GM23338 (cell line): Measurements from ENCODE around the gene NCBP3. TPM values are rescaled to one million over a fixed set of nuclear protein-coding genes. Genes with fewer than 3 reads are reported as not detected.

Source experiments
- ATAC-seq: fragments of 200-7000 bp; cut with Tn5 transposase; 3 replicates; pipeline ENCODE4 v1.9.1; 2020
- DNase-seq: peaks from one replicate; pipeline ENCODE4 v3.0.0-alpha.2; 2015; ENCODE audit warnings: low spot score
- H2AFZ ChIP-seq: fragments of 200-600 bp; sonication (generic); 2 replicates; pipeline ENCODE4 v1.8.0; 2016; ENCODE audit warnings: antibody characterized with exemption, mild to moderate bottlenecking, moderate library complexity
- H3F3A ChIP-seq: fragments of 200-600 bp; sonication (generic); replicated peaks from 2 replicates; pipeline ENCODE4 v1.8.0; 2017; ENCODE audit warnings: antibody characterized with exemption, mixed run types, low read depth
- H3K27ac ChIP-seq: fragments of 200-600 bp; sonication (generic); 2 replicates; pipeline ENCODE4 v1.6.1; 2016; ENCODE audit warnings: low read depth
- H3K27me3 ChIP-seq: fragments of 200-600 bp; sonication (generic); 2 replicates; pipeline ENCODE4 v1.8.0; 2016; ENCODE audit warnings: mild to moderate bottlenecking, mixed run types, moderate library complexity; ENCODE audit not compliant: insufficient read depth
- H3K36me3 ChIP-seq: fragments of 200-600 bp; sonication (generic); 2 replicates; pipeline ENCODE4 v1.8.0; 2016; ENCODE audit warnings: mild to moderate bottlenecking; ENCODE audit not compliant: insufficient read depth
- H3K4me1 ChIP-seq: fragments of 200-600 bp; sonication (generic); 2 replicates; pipeline ENCODE4 v1.8.0; 2016; ENCODE audit warnings: mild to moderate bottlenecking, moderate library complexity; ENCODE audit not compliant: insufficient read depth
- H3K4me2 ChIP-seq: fragments of 200-600 bp; sonication (generic); 2 replicates; pipeline ENCODE4 v1.7.1; 2017; ENCODE audit warnings: mixed run types
- H3K4me3 ChIP-seq: fragments of 200-600 bp; sonication (generic); 2 replicates; pipeline ENCODE4 v1.6.1; 2016; ENCODE audit warnings: mixed run types
- H3K79me2 ChIP-seq: fragments of 200-600 bp; sonication (generic); replicated peaks from 2 replicates; pipeline ENCODE4 v1.8.0; 2017; ENCODE audit warnings: mild to moderate bottlenecking; ENCODE audit not compliant: insufficient read depth
- H3K9me2 ChIP-seq: fragments of 200-600 bp; sonication (generic); 2 replicates; pipeline ENCODE4 v1.8.0; 2017; ENCODE audit not compliant: insufficient read depth
- H4K20me1 ChIP-seq: fragments of 200-600 bp; sonication (generic); replicated peaks from 2 replicates; pipeline ENCODE4 v1.8.0; 2017; ENCODE audit warnings: mild to moderate bottlenecking; ENCODE audit not compliant: insufficient read depth
- H3K27ac Mint-ChIP-seq: 2 replicates; pipeline ENCODE4 v1.8.0; 2020; ENCODE audit warnings: inconsistent platforms, mild to moderate bottlenecking, moderate library complexity, mixed read lengths
- H3K27me3 Mint-ChIP-seq: 3 replicates; pipeline ENCODE4 v1.8.0; 2022; ENCODE audit warnings: low read depth, mild to moderate bottlenecking, moderate library complexity, mixed read lengths, inconsistent platforms; ENCODE audit not compliant: insufficient read depth, poor library complexity
- H3K36me3 Mint-ChIP-seq: 3 replicates; pipeline ENCODE4 v1.8.0; 2021; ENCODE audit warnings: low read depth, mild to moderate bottlenecking, inconsistent platforms, moderate library complexity, mixed read lengths
- H3K4me1 Mint-ChIP-seq: 3 replicates; pipeline ENCODE4 v1.8.0; 2020; ENCODE audit warnings: mild to moderate bottlenecking, inconsistent platforms, mixed read lengths
- H3K4me3 Mint-ChIP-seq: 3 replicates; pipeline ENCODE4 v1.8.0; 2021; ENCODE audit warnings: moderate library complexity, mild to moderate bottlenecking, inconsistent platforms, mixed read lengths
- H3K9me3 Mint-ChIP-seq: 3 replicates; pipeline ENCODE4 v1.8.0; 2020; ENCODE audit warnings: moderate library complexity, mild to moderate bottlenecking, inconsistent platforms, mixed read lengths
- CREB1 ChIP-seq: fragments of 250-450 bp; sonication (Bioruptor Pico); IDR thresholded peaks from 2 replicates; pipeline ENCODE4 v1.5.0; 2020; ENCODE audit warnings: low read depth, mild to moderate bottlenecking, moderate library complexity
- EZH2 ChIP-seq: fragments of 200-600 bp; sonication (generic); IDR thresholded peaks from one replicate; pipeline ENCODE4 v1.8.0; 2017; ENCODE audit warnings: antibody characterized with exemption, mild to moderate bottlenecking, low read depth; ENCODE audit not compliant: unreplicated experiment
- EZH2phosphoT487 ChIP-seq: fragments of 200-600 bp; sonication (generic); IDR thresholded peaks from one replicate; pipeline ENCODE4 v1.8.1; 2018; ENCODE audit warnings: antibody characterized with exemption; ENCODE audit not compliant: unreplicated experiment
- JUNB ChIP-seq: IDR thresholded peaks from one replicate; pipeline ENCODE4 v1.6.1; 2016; ENCODE audit warnings: antibody characterized with exemption; ENCODE audit not compliant: unreplicated experiment
- NANOG ChIP-seq: IDR thresholded peaks from 2 replicates; pipeline ENCODE4 v1.6.1; 2016; ENCODE audit warnings: antibody characterized with exemption, borderline replicate concordance
- POLR2AphosphoS5 ChIP-seq: IDR thresholded peaks from 2 replicates; pipeline ENCODE4 v1.6.1; 2016; ENCODE audit warnings: antibody characterized with exemption, low read depth
- STAT1 ChIP-seq: IDR thresholded peaks from one replicate; pipeline ENCODE4 v1.6.1; 2016; ENCODE audit warnings: antibody characterized with exemption; ENCODE audit not compliant: unreplicated experiment
- ZNF114 ChIP-seq: fragments of 250-450 bp; sonication (Bioruptor Pico); IDR thresholded peaks from 2 replicates; pipeline ENCODE4 v1.5.0; 2020; ENCODE audit warnings: mild to moderate bottlenecking, moderate library complexity
- ZNF331 ChIP-seq: fragments of 250-450 bp; sonication (Bioruptor Pico); IDR thresholded peaks from 2 replicates; pipeline ENCODE4 v1.5.0; 2020; ENCODE audit warnings: low read depth, mild to moderate bottlenecking, moderate library complexity
- polyA plus RNA-seq: library from polyadenylated mRNA; unstranded; fragments of >200 nt; fragmentation: Nextera tagmentation; extraction: Ambion mirVana; gene quantifications from 2 replicates; pipeline ENCODE4 v1.2.1, GENCODE V29; 2016
- total RNA-seq: library from RNA; depleted of rRNA; stranded (reverse); fragments of >200 nt; shearing (Covaris generic); gene quantifications from 2 replicates; pipeline ENCODE4 v1.2.3, GENCODE V29; 2014
- TF ChIP-seq, protein P1 (sequence below): IDR thresholded peaks from 2 replicates; pipeline ENCODE4 v1.6.1; 2016; ENCODE audit warnings: antibody characterized with exemption
- TF ChIP-seq, protein P2 (sequence below), 2 experiments: fragments of 200-600 bp in 1 of 2; sonication (generic) in 1 of 2; conservative IDR thresholded peaks; 2 replicates each; pipeline versions ENCODE4 v1.5.1 to v1.6.1; 2016 to 2017; ENCODE audit warnings: antibody characterized with exemption in 2 of 2, low read depth in 2 of 2, mild to moderate bottlenecking in 2 of 2, moderate library complexity in 1 of 2
- TF ChIP-seq, protein P3 (sequence below): IDR thresholded peaks from one replicate; pipeline ENCODE4 v1.6.1; 2018; ENCODE audit warnings: antibody characterized with exemption; ENCODE audit not compliant: unreplicated experiment
- TF ChIP-seq, protein P4 (sequence below): fragments of 250-450 bp; sonication (Bioruptor Pico); IDR thresholded peaks from 2 replicates; pipeline ENCODE4 v1.5.0; 2020; ENCODE audit warnings: mild to moderate bottlenecking, moderate library complexity

The NCBP3 gene
- total and polyA plus RNA-seq, 2 experiments from 2014 or later: 35.5 to 42.8 TPM

- no peaks in the 10 kb centered on the region for H3K9me2 ChIP-seq
- no peak overlapping the region; the same call in 1 of the 2 replicates for H3K4me3 ChIP-seq
- Mint-ChIP-seq H3K4me1 (peaks cover 48% of the 10 kb centered on the region), H3K4me3 (peak overlapping the region; percentile 84; the same call in 1 of the 3 replicates), H3K9me3 (peaks cover 3% of the 10 kb centered on the region; the same call in 1 of the 3 replicates), H3K27ac (no peak overlapping the region), H3K36me3 (no peaks in the 10 kb centered on the region; the same call in 2 of the 3 replicates), H3K27me3 (peaks cover 24% of the 10 kb centered on the region)
- H2AFZ ChIP-seq: no peak overlapping the region
- no peak overlapping the region for H3K4me2 ChIP-seq
- no peak for DNase-seq
- H3K79me2 ChIP-seq: 0 out of 2 replicates have a peak, but pooled peaks cover 4% of the 10 kb centered on the region
- no peaks in the 10 kb centered on the region; the same call in 1 of the 2 replicates for H4K20me1 ChIP-seq
- no peaks in the 10 kb centered on the region for H3K27me3 ChIP-seq
- ATAC-seq: no peak
- no peak overlapping the region for H3K27ac ChIP-seq
- peaks cover 17% of the 10 kb centered on the region; the same call in 1 of the 2 replicates for H3F3A ChIP-seq
- H3K4me1 ChIP-seq: peaks cover 28% of the 10 kb centered on the region
- H3K36me3 ChIP-seq: no peaks in the 10 kb centered on the region
- TF ChIP-seq ZNF114 (CRISPR knock-in tag) (no peak), POLR2AphosphoS5 (no peak), EZH2 (no peak), JUNB (no peak), CREB1 (CRISPR knock-in tag) (no peak), ZNF331 (CRISPR knock-in tag) (no peak), STAT1 (no peak), NANOG (no peak), EZH2phosphoT487 (no peak)
- TF ChIP-seq, protein P1, sequence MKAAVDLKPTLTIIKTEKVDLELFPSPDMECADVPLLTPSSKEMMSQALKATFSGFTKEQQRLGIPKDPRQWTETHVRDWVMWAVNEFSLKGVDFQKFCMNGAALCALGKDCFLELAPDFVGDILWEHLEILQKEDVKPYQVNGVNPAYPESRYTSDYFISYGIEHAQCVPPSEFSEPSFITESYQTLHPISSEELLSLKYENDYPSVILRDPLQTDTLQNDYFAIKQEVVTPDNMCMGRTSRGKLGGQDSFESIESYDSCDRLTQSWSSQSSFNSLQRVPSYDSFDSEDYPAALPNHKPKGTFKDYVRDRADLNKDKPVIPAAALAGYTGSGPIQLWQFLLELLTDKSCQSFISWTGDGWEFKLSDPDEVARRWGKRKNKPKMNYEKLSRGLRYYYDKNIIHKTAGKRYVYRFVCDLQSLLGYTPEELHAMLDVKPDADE: no peak
- TF ChIP-seq, protein P2, sequence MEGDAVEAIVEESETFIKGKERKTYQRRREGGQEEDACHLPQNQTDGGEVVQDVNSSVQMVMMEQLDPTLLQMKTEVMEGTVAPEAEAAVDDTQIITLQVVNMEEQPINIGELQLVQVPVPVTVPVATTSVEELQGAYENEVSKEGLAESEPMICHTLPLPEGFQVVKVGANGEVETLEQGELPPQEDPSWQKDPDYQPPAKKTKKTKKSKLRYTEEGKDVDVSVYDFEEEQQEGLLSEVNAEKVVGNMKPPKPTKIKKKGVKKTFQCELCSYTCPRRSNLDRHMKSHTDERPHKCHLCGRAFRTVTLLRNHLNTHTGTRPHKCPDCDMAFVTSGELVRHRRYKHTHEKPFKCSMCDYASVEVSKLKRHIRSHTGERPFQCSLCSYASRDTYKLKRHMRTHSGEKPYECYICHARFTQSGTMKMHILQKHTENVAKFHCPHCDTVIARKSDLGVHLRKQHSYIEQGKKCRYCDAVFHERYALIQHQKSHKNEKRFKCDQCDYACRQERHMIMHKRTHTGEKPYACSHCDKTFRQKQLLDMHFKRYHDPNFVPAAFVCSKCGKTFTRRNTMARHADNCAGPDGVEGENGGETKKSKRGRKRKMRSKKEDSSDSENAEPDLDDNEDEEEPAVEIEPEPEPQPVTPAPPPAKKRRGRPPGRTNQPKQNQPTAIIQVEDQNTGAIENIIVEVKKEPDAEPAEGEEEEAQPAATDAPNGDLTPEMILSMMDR (conservative IDR thresholded peaks at IDR 0.05; ENCODE audit: low read depth in 2 of 2): no peak
- TF ChIP-seq, protein P3, sequence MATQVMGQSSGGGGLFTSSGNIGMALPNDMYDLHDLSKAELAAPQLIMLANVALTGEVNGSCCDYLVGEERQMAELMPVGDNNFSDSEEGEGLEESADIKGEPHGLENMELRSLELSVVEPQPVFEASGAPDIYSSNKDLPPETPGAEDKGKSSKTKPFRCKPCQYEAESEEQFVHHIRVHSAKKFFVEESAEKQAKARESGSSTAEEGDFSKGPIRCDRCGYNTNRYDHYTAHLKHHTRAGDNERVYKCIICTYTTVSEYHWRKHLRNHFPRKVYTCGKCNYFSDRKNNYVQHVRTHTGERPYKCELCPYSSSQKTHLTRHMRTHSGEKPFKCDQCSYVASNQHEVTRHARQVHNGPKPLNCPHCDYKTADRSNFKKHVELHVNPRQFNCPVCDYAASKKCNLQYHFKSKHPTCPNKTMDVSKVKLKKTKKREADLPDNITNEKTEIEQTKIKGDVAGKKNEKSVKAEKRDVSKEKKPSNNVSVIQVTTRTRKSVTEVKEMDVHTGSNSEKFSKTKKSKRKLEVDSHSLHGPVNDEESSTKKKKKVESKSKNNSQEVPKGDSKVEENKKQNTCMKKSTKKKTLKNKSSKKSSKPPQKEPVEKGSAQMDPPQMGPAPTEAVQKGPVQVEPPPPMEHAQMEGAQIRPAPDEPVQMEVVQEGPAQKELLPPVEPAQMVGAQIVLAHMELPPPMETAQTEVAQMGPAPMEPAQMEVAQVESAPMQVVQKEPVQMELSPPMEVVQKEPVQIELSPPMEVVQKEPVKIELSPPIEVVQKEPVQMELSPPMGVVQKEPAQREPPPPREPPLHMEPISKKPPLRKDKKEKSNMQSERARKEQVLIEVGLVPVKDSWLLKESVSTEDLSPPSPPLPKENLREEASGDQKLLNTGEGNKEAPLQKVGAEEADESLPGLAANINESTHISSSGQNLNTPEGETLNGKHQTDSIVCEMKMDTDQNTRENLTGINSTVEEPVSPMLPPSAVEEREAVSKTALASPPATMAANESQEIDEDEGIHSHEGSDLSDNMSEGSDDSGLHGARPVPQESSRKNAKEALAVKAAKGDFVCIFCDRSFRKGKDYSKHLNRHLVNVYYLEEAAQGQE: no peak
- TF ChIP-seq, protein P4, sequence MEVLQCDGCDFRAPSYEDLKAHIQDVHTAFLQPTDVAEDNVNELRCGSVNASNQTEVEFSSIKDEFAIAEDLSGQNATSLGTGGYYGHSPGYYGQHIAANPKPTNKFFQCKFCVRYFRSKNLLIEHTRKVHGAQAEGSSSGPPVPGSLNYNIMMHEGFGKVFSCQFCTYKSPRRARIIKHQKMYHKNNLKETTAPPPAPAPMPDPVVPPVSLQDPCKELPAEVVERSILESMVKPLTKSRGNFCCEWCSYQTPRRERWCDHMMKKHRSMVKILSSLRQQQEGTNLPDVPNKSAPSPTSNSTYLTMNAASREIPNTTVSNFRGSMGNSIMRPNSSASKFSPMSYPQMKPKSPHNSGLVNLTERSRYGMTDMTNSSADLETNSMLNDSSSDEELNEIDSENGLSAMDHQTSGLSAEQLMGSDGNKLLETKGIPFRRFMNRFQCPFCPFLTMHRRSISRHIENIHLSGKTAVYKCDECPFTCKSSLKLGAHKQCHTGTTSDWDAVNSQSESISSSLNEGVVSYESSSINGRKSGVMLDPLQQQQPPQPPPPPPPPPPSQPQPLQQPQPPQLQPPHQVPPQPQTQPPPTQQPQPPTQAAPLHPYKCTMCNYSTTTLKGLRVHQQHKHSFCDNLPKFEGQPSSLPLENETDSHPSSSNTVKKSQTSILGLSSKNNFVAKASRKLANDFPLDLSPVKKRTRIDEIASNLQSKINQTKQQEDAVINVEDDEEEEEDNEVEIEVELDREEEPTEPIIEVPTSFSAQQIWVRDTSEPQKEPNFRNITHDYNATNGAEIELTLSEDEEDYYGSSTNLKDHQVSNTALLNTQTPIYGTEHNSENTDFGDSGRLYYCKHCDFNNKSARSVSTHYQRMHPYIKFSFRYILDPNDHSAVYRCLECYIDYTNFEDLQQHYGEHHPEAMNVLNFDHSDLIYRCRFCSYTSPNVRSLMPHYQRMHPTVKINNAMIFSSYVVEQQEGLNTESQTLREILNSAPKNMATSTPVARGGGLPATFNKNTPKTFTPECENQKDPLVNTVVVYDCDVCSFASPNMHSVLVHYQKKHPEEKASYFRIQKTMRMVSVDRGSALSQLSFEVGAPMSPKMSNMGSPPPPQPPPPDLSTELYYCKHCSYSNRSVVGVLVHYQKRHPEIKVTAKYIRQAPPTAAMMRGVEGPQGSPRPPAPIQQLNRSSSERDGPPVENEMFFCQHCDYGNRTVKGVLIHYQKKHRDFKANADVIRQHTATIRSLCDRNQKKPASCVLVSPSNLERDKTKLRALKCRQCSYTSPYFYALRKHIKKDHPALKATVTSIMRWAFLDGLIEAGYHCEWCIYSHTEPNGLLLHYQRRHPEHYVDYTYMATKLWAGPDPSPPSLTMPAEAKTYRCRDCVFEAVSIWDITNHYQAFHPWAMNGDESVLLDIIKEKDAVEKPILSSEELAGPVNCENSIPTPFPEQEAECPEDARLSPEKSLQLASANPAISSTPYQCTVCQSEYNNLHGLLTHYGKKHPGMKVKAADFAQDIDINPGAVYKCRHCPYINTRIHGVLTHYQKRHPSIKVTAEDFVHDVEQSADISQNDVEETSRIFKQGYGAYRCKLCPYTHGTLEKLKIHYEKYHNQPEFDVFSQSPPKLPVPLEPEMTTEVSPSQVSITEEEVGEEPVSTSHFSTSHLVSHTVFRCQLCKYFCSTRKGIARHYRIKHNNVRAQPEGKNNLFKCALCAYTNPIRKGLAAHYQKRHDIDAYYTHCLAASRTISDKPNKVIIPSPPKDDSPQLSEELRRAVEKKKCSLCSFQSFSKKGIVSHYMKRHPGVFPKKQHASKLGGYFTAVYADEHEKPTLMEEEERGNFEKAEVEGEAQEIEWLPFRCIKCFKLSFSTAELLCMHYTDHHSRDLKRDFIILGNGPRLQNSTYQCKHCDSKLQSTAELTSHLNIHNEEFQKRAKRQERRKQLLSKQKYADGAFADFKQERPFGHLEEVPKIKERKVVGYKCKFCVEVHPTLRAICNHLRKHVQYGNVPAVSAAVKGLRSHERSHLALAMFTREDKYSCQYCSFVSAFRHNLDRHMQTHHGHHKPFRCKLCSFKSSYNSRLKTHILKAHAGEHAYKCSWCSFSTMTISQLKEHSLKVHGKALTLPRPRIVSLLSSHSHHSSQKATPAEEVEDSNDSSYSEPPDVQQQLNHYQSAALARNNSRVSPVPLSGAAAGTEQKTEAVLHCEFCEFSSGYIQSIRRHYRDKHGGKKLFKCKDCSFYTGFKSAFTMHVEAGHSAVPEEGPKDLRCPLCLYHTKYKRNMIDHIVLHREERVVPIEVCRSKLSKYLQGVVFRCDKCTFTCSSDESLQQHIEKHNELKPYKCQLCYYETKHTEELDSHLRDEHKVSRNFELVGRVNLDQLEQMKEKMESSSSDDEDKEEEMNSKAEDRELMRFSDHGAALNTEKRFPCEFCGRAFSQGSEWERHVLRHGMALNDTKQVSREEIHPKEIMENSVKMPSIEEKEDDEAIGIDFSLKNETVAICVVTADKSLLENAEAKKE (CRISPR knock-in tag): no peak
Observed at GRCh38 chr17:3890878-3891219, 44.8 kb upstream of the NCBP3 start.
